ENCODE data around the gene ACVR1. TPM values are rescaled to one million over a fixed set of nuclear protein-coding genes. Genes with fewer than 3 reads are reported as not detected.
A peak's percentile ranks its signal among the peaks of the same experiment; 100 is the strongest.

Gene ACVR1
- total and polyA plus RNA-seq, 2 donors (not counting 3 experiments of a cell fraction or from before 2014, with no cell fraction given) = 24.8 to 33.6 TPM

DNA sequence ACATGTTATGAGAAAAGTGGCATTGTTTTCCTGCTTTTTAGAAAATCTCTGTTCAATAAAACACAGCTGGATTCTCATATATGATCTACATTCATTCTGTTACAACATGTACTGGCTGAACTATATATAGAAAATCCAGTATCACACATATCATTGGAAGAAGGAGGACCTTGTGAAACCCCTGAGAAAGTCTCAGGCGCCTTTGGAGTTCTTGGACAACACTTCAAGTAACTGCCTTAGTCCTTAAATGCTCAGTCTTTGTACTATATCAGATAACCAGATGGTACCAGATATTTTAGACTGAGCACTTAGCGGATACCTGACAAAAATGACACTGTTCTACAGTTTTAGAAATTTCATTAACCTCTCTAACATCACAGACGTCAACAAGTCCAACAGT is 72.2 kb downstream of the ACVR1 start:
- Histone ChIP-seq H3K27ac (ENCODE audit: insufficient read depth, low read depth, low read length) (no peak overlapping the region), H3K9me3 (replicated peaks; ENCODE audit: control insufficient read depth, insufficient read depth, low read length) (no peaks in the 10 kb centered on the region), H4K20me1 (replicated peaks; ENCODE audit: control insufficient read depth, extremely low read depth, insufficient read depth, low read length) (no peaks in the 10 kb centered on the region), H3K4me3 (replicated peaks in 1 of 3; ENCODE audit: insufficient read depth in 1 of 3, low read depth in 1 of 3, low read length in 3 of 3) (no peak overlapping the region), H2AFZ (ENCODE audit: low read depth, low read length) (no peak overlapping the region), H3K4me1 (ENCODE audit: control insufficient read depth, extremely low read depth, insufficient read depth, low read length) (peaks cover 8% of the 10 kb centered on the region), H3K4me2 (ENCODE audit: insufficient read depth, low read length) (no peak overlapping the region), H3K79me2 (ENCODE audit: control insufficient read depth, insufficient read depth, low read length) (no peaks in the 10 kb centered on the region), H3K27me3 (ENCODE audit: control insufficient read depth in 2 of 2, insufficient read depth in 2 of 2, low read length in 2 of 2) (no peaks in the 10 kb centered on the region), H3K36me3 (ENCODE audit: control insufficient read depth in 2 of 2, extremely low read depth in 1 of 2, insufficient read depth in 2 of 2, low read length in 2 of 2) (no peaks in the 10 kb centered on the region), H3K9ac (replicated peaks; ENCODE audit: extremely low read depth, insufficient read depth, low read length) (no peak overlapping the region), H3K9me1 (replicated peaks; ENCODE audit: control insufficient read depth, extremely low read depth, insufficient read depth, low read length) (no peaks in the 10 kb centered on the region)
- TF ChIP-seq GATA2 (IDR thresholded peaks at IDR 0.05; ENCODE audit: insufficient read depth, insufficient read length, low read depth, low read length) (no peak), POLR2A (IDR thresholded peaks at IDR 0.05; ENCODE audit: low read depth, low read length) (no peak), FOS (IDR thresholded peaks at IDR 0.05; ENCODE audit: borderline replicate concordance, insufficient read depth, low read length) (no peak), EZH2 (IDR thresholded peaks at IDR 0.05; ENCODE audit: borderline replicate concordance, low read depth, low read length, severe bottlenecking) (no peak), JUN (IDR thresholded peaks at IDR 0.05; ENCODE audit: borderline replicate concordance, insufficient read depth, insufficient read length, low read depth) (no peak)
- peak; percentile 15 for FAIRE-seq
- ChIA-PET CTCF (no interaction called here), POLR2A (no interaction called here)
- dilution Hi-C loops (cut with MboI; ENCODE audit: extremely low pct_ligation_motif_present, low sequenced_read_pairs) = no loop called here
- intact Hi-C loops (cut with micrococcal nuclease) = no loop called here
- no peak for DNase-seq (ENCODE audit: low read depth, low spot score)
- no TSS peak for BruUV-seq (replicated peaks)

DNA sequence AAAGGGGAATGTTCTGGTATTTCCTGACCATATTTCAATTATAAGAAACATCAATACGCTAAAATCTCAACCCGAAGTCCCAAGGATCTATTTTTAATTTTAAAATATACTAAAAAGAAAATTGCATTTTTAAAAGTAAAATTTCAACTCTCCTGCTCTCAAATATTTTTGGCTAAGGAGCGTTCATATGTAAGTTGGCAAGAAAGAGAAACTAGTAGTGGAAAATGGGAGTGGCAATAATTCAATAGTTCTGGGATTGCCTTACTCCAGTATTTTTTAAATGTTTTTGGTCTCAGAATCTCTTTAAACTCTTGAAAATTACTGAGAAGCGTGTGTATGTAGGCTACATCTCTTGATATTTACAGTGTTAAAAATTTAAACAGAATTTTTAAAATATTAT is 72.7 kb downstream of the ACVR1 start:
- dilution Hi-C loops (cut with MboI; ENCODE audit: extremely low pct_ligation_motif_present, low sequenced_read_pairs) (no loop called here), intact Hi-C loops (cut with micrococcal nuclease) (no loop called here)
- no peak for TF ChIP-seq JUN (IDR thresholded peaks at IDR 0.05; ENCODE audit: borderline replicate concordance, insufficient read depth, insufficient read length, low read depth)
- TF ChIP-seq, protein P1, sequence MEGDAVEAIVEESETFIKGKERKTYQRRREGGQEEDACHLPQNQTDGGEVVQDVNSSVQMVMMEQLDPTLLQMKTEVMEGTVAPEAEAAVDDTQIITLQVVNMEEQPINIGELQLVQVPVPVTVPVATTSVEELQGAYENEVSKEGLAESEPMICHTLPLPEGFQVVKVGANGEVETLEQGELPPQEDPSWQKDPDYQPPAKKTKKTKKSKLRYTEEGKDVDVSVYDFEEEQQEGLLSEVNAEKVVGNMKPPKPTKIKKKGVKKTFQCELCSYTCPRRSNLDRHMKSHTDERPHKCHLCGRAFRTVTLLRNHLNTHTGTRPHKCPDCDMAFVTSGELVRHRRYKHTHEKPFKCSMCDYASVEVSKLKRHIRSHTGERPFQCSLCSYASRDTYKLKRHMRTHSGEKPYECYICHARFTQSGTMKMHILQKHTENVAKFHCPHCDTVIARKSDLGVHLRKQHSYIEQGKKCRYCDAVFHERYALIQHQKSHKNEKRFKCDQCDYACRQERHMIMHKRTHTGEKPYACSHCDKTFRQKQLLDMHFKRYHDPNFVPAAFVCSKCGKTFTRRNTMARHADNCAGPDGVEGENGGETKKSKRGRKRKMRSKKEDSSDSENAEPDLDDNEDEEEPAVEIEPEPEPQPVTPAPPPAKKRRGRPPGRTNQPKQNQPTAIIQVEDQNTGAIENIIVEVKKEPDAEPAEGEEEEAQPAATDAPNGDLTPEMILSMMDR (IDR thresholded peaks at IDR 0.05; ENCODE audit: extremely low read depth in 1 of 2, insufficient read depth in 1 of 2, low read depth in 1 of 2, low read length in 2 of 2) = no peak
- ChIA-PET POLR2A (no interaction called here), CTCF (no interaction called here)
- H3K27ac ChIP-seq (ENCODE audit: insufficient read depth, low read depth, low read length) = no peak overlapping the region
- no peaks in the 10 kb centered on the region for H4K20me1 ChIP-seq (replicated peaks; ENCODE audit: control insufficient read depth, extremely low read depth, insufficient read depth, low read length)
- H3K9me3 ChIP-seq (replicated peaks; ENCODE audit: control insufficient read depth, insufficient read depth, low read length) = no peaks in the 10 kb centered on the region
- FAIRE-seq (no peak), DNase-seq (ENCODE audit: low read depth, low spot score) (no peak)
- H2AFZ ChIP-seq (ENCODE audit: low read depth, low read length) = no peak overlapping the region
- H3K4me1 ChIP-seq (ENCODE audit: control insufficient read depth, extremely low read depth, insufficient read depth, low read length) = peaks cover 5% of the 10 kb centered on the region
- no peak overlapping the region for H3K4me2 ChIP-seq (ENCODE audit: insufficient read depth, low read length)
- no peak overlapping the region for H3K4me3 ChIP-seq (replicated peaks in 1 of 3; ENCODE audit: insufficient read depth in 1 of 3, low read depth in 1 of 3, low read length in 3 of 3)
- BruUV-seq (replicated peaks) = no TSS peak
- H3K27me3 ChIP-seq (ENCODE audit: control insufficient read depth in 2 of 2, insufficient read depth in 2 of 2, low read length in 2 of 2) = no peaks in the 10 kb centered on the region
- no peak overlapping the region for H3K9ac ChIP-seq (replicated peaks; ENCODE audit: extremely low read depth, insufficient read depth, low read length)
- H3K36me3 ChIP-seq (ENCODE audit: control insufficient read depth in 2 of 2, extremely low read depth in 1 of 2, insufficient read depth in 2 of 2, low read length in 2 of 2) = no peaks in the 10 kb centered on the region
- no peaks in the 10 kb centered on the region for H3K79me2 ChIP-seq (ENCODE audit: control insufficient read depth, insufficient read depth, low read length)
- H3K9me1 ChIP-seq (replicated peaks; ENCODE audit: control insufficient read depth, extremely low read depth, insufficient read depth, low read length) = no peaks in the 10 kb centered on the region

All from endothelial cell of umbilical vein (primary cell).